Activated T-helper 1 cell treated with anti-CD3 and anti-CD28 coated beads, Interleukin-12 subunit alpha, Interleukin-12 subunit beta, Interleukin-2, Interleukin-4 antibody, amounts not matched to agents 30 ng/mL and 10 ng/mL and 1 ng/mL, durations not matched to agents 14 hours and 24 hours and 36 hours (primary cell): Measurements from ENCODE around the gene KIF6. TPM values are rescaled to one million over a fixed set of nuclear protein-coding genes. Genes with fewer than 3 reads are reported as not detected.
"Not testable (repeated sequence)": the region's sequence is repeated elsewhere in the genome, so short reads cannot be mapped to it uniquely, and the experiment has no call there.

Experiments
- DNase-seq: peaks from one replicate; pipeline ENCODE4 v3.0.0; 2021; ENCODE audit warnings: low spot score
- H3K27ac Mint-ChIP-seq: one replicate; pipeline ENCODE4 v1.8.0; 2021; ENCODE audit warnings: mild to moderate bottlenecking, mixed read lengths
- H3K27me3 Mint-ChIP-seq: one replicate; pipeline ENCODE4 v1.8.0; 2022; ENCODE audit warnings: mild to moderate bottlenecking, moderate library complexity, mixed read lengths; ENCODE audit not compliant: insufficient read depth
- H3K36me3 Mint-ChIP-seq: one replicate; pipeline ENCODE4 v1.8.0; 2021; ENCODE audit warnings: low read depth, mixed read lengths
- H3K4me1 Mint-ChIP-seq: one replicate; pipeline ENCODE4 v1.8.0; 2021; ENCODE audit warnings: low read depth, mixed read lengths
- H3K4me3 Mint-ChIP-seq: one replicate; pipeline ENCODE4 v1.8.0; 2021; ENCODE audit warnings: mild to moderate bottlenecking, moderate library complexity, mixed read lengths
- H3K9me3 Mint-ChIP-seq: one replicate; pipeline ENCODE4 v1.8.0; 2021; ENCODE audit warnings: mixed read lengths
- intact Hi-C: fragments of 100-400 bp; cut with micrococcal nuclease; formaldehyde crosslinking; loops from one replicate; pipeline ENCODE4 v1.15.1; 2024
- total RNA-seq: library from RNA; stranded (reverse); gene quantifications from 2 replicates; pipeline ENCODE4 v1.2.3, GENCODE V29; 2022

KIF6 gene
- total RNA-seq, 1 donor from 2014 or later: 0.08 TPM

- Mint-ChIP-seq H3K27me3 (peaks cover 3% of the 10 kb centered on the region), H3K4me3 (no peak overlapping the region), H3K27ac (no peak overlapping the region), H3K4me1 (no peaks in the 10 kb centered on the region), H3K36me3 (no peaks in the 10 kb centered on the region), H3K9me3 (no peaks in the 10 kb centered on the region)
- intact Hi-C loops: no loop called here
- DNase-seq: no peak
Observed at GRCh38 chr6:39540454-39540853, 184.8 kb downstream of the KIF6 start.

GRCh38 chr6:39530201-39530759 is 194.9 kb downstream of the KIF6 start:
- no peak for DNase-seq
- H3K27ac Mint-ChIP-seq: no peak overlapping the region
- H3K36me3 Mint-ChIP-seq: no peaks in the 10 kb centered on the region
- intact Hi-C loops: no loop called here
- H3K4me3 Mint-ChIP-seq: no peak overlapping the region
- no peaks in the 10 kb centered on the region for H3K9me3 Mint-ChIP-seq
- peaks cover 6% of the 10 kb centered on the region for H3K27me3 Mint-ChIP-seq
- peaks cover 8% of the 10 kb centered on the region for H3K4me1 Mint-ChIP-seq

- Mint-ChIP-seq H3K9me3 (no peaks in the 10 kb centered on the region), H3K27ac (no peak overlapping the region), H3K36me3 (no peaks in the 10 kb centered on the region), H3K4me1 (peaks cover 8% of the 10 kb centered on the region), H3K27me3 (peaks cover 7% of the 10 kb centered on the region), H3K4me3 (no peak overlapping the region)
- intact Hi-C loops: no loop called here
- DNase-seq: no peak
Observed at GRCh38 chr6:39527792-39528564, 197.2 kb downstream of the KIF6 start.

GRCh38 chr6:39524007-39524406 is 201.2 kb downstream of the KIF6 start:
- no peak for DNase-seq
- H3K27ac Mint-ChIP-seq: no peak overlapping the region
- H3K4me1 Mint-ChIP-seq: no peaks in the 10 kb centered on the region
- intact Hi-C loops: no loop called here
- no peaks in the 10 kb centered on the region for H3K9me3 Mint-ChIP-seq
- H3K4me3 Mint-ChIP-seq: no peak overlapping the region
- H3K36me3 Mint-ChIP-seq: no peaks in the 10 kb centered on the region
- H3K27me3 Mint-ChIP-seq: peaks cover 7% of the 10 kb centered on the region

GRCh38 chr6:39521958-39522357 is 203.2 kb downstream of the KIF6 start:
- Mint-ChIP-seq H3K9me3 (no peaks in the 10 kb centered on the region), H3K27ac (no peak overlapping the region), H3K36me3 (no peaks in the 10 kb centered on the region), H3K4me1 (no peaks in the 10 kb centered on the region), H3K4me3 (no peak overlapping the region), H3K27me3 (peaks cover 17% of the 10 kb centered on the region)
- DNase-seq: no peak
- intact Hi-C loops: no loop called here

GRCh38 chr6:39520916-39521315 is 204.3 kb downstream of the KIF6 start:
- intact Hi-C loops: no loop called here
- H3K36me3 Mint-ChIP-seq: no peaks in the 10 kb centered on the region
- H3K4me3 Mint-ChIP-seq: no peak overlapping the region
- no peaks in the 10 kb centered on the region for H3K4me1 Mint-ChIP-seq
- H3K27me3 Mint-ChIP-seq: peaks cover 14% of the 10 kb centered on the region
- H3K9me3 Mint-ChIP-seq: no peaks in the 10 kb centered on the region
- no peak for DNase-seq
- no peak overlapping the region for H3K27ac Mint-ChIP-seq

GRCh38 chr6:39520411-39520810 is 204.8 kb downstream of the KIF6 start:
- Mint-ChIP-seq H3K36me3 (no peaks in the 10 kb centered on the region), H3K4me1 (no peaks in the 10 kb centered on the region), H3K27me3 (peaks cover 14% of the 10 kb centered on the region), H3K27ac (no peak overlapping the region), H3K9me3 (no peaks in the 10 kb centered on the region), H3K4me3 (no peak overlapping the region)
- intact Hi-C loops: no loop called here
- no peak for DNase-seq

GRCh38 chr6:39518221-39518620 is 207.0 kb downstream of the KIF6 start:
- intact Hi-C loops: no loop called here
- DNase-seq: no peak
- Mint-ChIP-seq H3K9me3 (no peaks in the 10 kb centered on the region), H3K27ac (no peak overlapping the region), H3K4me3 (no peak overlapping the region), H3K27me3 (peaks cover 15% of the 10 kb centered on the region), H3K4me1 (no peaks in the 10 kb centered on the region), H3K36me3 (no peaks in the 10 kb centered on the region)

- no peak overlapping the region for H3K4me3 Mint-ChIP-seq
- H3K9me3 Mint-ChIP-seq: no peaks in the 10 kb centered on the region
- no peaks in the 10 kb centered on the region for H3K4me1 Mint-ChIP-seq
- DNase-seq: no peak
- intact Hi-C loops: no loop called here
- H3K27ac Mint-ChIP-seq: no peak overlapping the region
- H3K36me3 Mint-ChIP-seq: no peaks in the 10 kb centered on the region
- H3K27me3 Mint-ChIP-seq: peaks cover 15% of the 10 kb centered on the region
Observed at GRCh38 chr6:39517756-39518155, 207.5 kb downstream of the KIF6 start.

- Mint-ChIP-seq H3K27ac (no peak overlapping the region), H3K4me1 (no peaks in the 10 kb centered on the region), H3K4me3 (no peak overlapping the region), H3K27me3 (peaks cover 15% of the 10 kb centered on the region), H3K9me3 (no peaks in the 10 kb centered on the region), H3K36me3 (no peaks in the 10 kb centered on the region)
- intact Hi-C loops: no loop called here
- no peak for DNase-seq
Observed at GRCh38 chr6:39516471-39516870, 208.7 kb downstream of the KIF6 start.

- Mint-ChIP-seq H3K4me3 (no peak overlapping the region), H3K27ac (no peak overlapping the region), H3K9me3 (no peaks in the 10 kb centered on the region), H3K27me3 (peaks cover 15% of the 10 kb centered on the region), H3K36me3 (no peaks in the 10 kb centered on the region), H3K4me1 (no peaks in the 10 kb centered on the region)
- intact Hi-C loops: no loop called here
- DNase-seq: no peak
Observed at GRCh38 chr6:39515471-39515870, 209.7 kb downstream of the KIF6 start.

GRCh38 chr6:39515006-39515405 is 210.2 kb downstream of the KIF6 start:
- no peak for DNase-seq
- no peak overlapping the region for H3K27ac Mint-ChIP-seq
- H3K4me1 Mint-ChIP-seq: no peaks in the 10 kb centered on the region
- H3K4me3 Mint-ChIP-seq: no peak overlapping the region
- no peaks in the 10 kb centered on the region for H3K36me3 Mint-ChIP-seq
- H3K9me3 Mint-ChIP-seq: no peaks in the 10 kb centered on the region
- intact Hi-C loops: no loop called here
- H3K27me3 Mint-ChIP-seq: peaks cover 15% of the 10 kb centered on the region

- H3K4me3 Mint-ChIP-seq, intact Hi-C loops, H3K36me3 Mint-ChIP-seq, H3K27me3 Mint-ChIP-seq, H3K4me1 Mint-ChIP-seq, H3K9me3 Mint-ChIP-seq, H3K27ac Mint-ChIP-seq, DNase-seq: not testable (repeated sequence)
Observed at GRCh38 chr6:39509831-39510230, 215.4 kb downstream of the KIF6 start.

- Mint-ChIP-seq H3K36me3 (no peaks in the 10 kb centered on the region), H3K27ac (no peak overlapping the region)
Observed at GRCh38 chr6:39508515-39508914, 216.7 kb downstream of the KIF6 start.

More at GRCh38 chr6:39508515-39508914, 216.7 kb downstream of the KIF6 start:
- no peak overlapping the region for H3K4me3 Mint-ChIP-seq
- intact Hi-C loops: no loop called here
- H3K4me1 Mint-ChIP-seq: no peaks in the 10 kb centered on the region
- no peak for DNase-seq
- H3K27me3 Mint-ChIP-seq: no peaks in the 10 kb centered on the region
- peaks cover 1% of the 10 kb centered on the region for H3K9me3 Mint-ChIP-seq
